OCI-LY7 (cell line): ENCODE measurements around the gene CEP89. TPM values are rescaled to one million over a fixed set of nuclear protein-coding genes. Genes with fewer than 3 reads are reported as not detected.
"Not testable (repeated sequence)": the region's sequence is repeated elsewhere in the genome, so short reads cannot be mapped to it uniquely, and the experiment has no call there.

ENCODE experiments used
- Bru-seq: library from RNA; stranded (reverse); fragments of 400-500 nt; gene quantifications from one replicate; lab custom pipeline; 2021; lab: Mats Ljungman, UMichigan
- BruChase-seq, 2 experiments: library from RNA; stranded (reverse); fragments of 400-500 nt; gene quantifications; one replicate each; lab custom pipeline; 2021; lab: Mats Ljungman, UMichigan
- BruUV-seq: library from RNA; stranded (reverse); fragments of 400-500 nt; replicated peaks from 2 replicates; lab custom pipeline; 2021; lab: Mats Ljungman, UMichigan
- CTCF ChIA-PET: fragments of 300-600 bp; sonication (Branson Sonifier 250); formaldehyde crosslinking; loops from one replicate; lab custom pipeline; 2022; ENCODE audit warnings: antibody characterized with exemption; ENCODE audit not compliant: unreplicated experiment; lab: Charles Lee
- POLR2A ChIA-PET: fragments of 300-600 bp; sonication (Branson Sonifier 250); formaldehyde crosslinking; loops from one replicate; lab custom pipeline; 2022; ENCODE audit warnings: antibody characterized with exemption; lab: Charles Lee
- DNase-seq: peaks from one replicate; pipeline ENCODE4 v3.0.0-alpha.2; 2015; ENCODE audit warnings: low spot score
- H2AFZ ChIP-seq: fragments of 200-600 bp; sonication (generic), shearing (Covaris generic); 2 replicates; pipeline ENCODE4 v1.6.1; 2014; ENCODE audit warnings: mild to moderate bottlenecking, antibody characterized with exemption, low read length, moderate library complexity
- H3K27ac ChIP-seq: fragments of 200-600 bp; sonication (generic); 2 replicates; pipeline ENCODE4 v1.5.1; 2014; ENCODE audit warnings: mixed run types, low read depth, mild to moderate bottlenecking, moderate library complexity, low read length, inconsistent platforms; ENCODE audit not compliant: poor library complexity, severe bottlenecking
- H3K36me3 ChIP-seq: fragments of 200-600 bp; sonication (generic); 2 replicates; pipeline ENCODE4 v1.6.1; 2014; ENCODE audit warnings: mild to moderate bottlenecking, antibody characterized with exemption, low read length, moderate library complexity, mixed read lengths; ENCODE audit not compliant: insufficient read depth
- H3K4me1 ChIP-seq: fragments of 200-600 bp; sonication (generic); 2 replicates; pipeline ENCODE4 v1.5.1; 2014; ENCODE audit warnings: mild to moderate bottlenecking, low read length; ENCODE audit not compliant: insufficient read depth, poor library complexity, severe bottlenecking
- H3K4me2 ChIP-seq: fragments of 200-600 bp; sonication (generic); 2 replicates; pipeline ENCODE4 v1.6.1; 2014; ENCODE audit warnings: mild to moderate bottlenecking, low read length
- H3K4me3 ChIP-seq: fragments of 200-600 bp; sonication (generic); 2 replicates; pipeline ENCODE4 v1.5.1; 2014; ENCODE audit warnings: mild to moderate bottlenecking, low read depth, low read length; ENCODE audit not compliant: poor library complexity, severe bottlenecking
- H3K79me2 ChIP-seq: fragments of 200-600 bp; sonication (generic); 2 replicates; pipeline ENCODE4 v1.6.1; 2016; ENCODE audit warnings: low read depth, mild to moderate bottlenecking, low read length, moderate library complexity, mixed read lengths; ENCODE audit not compliant: insufficient read depth
- H3K9me2 ChIP-seq: fragments of 200-600 bp; sonication (generic); 2 replicates; pipeline ENCODE4 v1.6.1; 2016; ENCODE audit warnings: mild to moderate bottlenecking, low read length, mixed read lengths; ENCODE audit not compliant: insufficient read depth
- H3K9me3 ChIP-seq: fragments of 200-600 bp; sonication (generic); 2 replicates; pipeline ENCODE4 v1.6.1; 2014; ENCODE audit warnings: mild to moderate bottlenecking, mixed run types, low read length, mixed read lengths
- H4K20me1 ChIP-seq: fragments of 200-600 bp; sonication (generic); 2 replicates; pipeline ENCODE4 v1.6.1; 2014; ENCODE audit warnings: mild to moderate bottlenecking, antibody characterized with exemption, low read length, moderate library complexity, mixed read lengths; ENCODE audit not compliant: insufficient read depth
- CTCF ChIP-seq: fragments of 200-600 bp; sonication (generic); conservative IDR thresholded peaks from 2 replicates; pipeline ENCODE4 v1.5.1; 2014; ENCODE audit warnings: mild to moderate bottlenecking, antibody characterized with exemption, low read length, moderate library complexity, mixed read lengths
- EZH2phosphoT487 ChIP-seq: fragments of 200-600 bp; sonication (generic); IDR thresholded peaks from 2 replicates; pipeline ENCODE4 v1.6.1; 2018; ENCODE audit warnings: low read depth, borderline replicate concordance, mild to moderate bottlenecking, mixed run types, antibody characterized with exemption, low read length, moderate library complexity, mixed read lengths
- intact Hi-C: fragments of 100-400 bp; cut with micrococcal nuclease; formaldehyde crosslinking; loops from one replicate; pipeline ENCODE4 v1.10.0; 2022; ENCODE audit not compliant: unreplicated experiment
- long read RNA-seq: library from polyadenylated mRNA; stranded (forward); transcript quantifications from one replicate; pipeline ENCODE4 v2.0.0, GENCODE V29; 2022
- total RNA-seq, 2 experiments: library from RNA; depleted of rRNA in 1 of 2; stranded (reverse); fragments of >200 nt in 1 of 2; shearing (Covaris generic) in 1 of 2; gene quantifications; 2 replicates each; pipeline ENCODE4 v1.2.3, GENCODE V29; 2014 to 2022

The CEP89 gene
- total RNA-seq (2014; rRNA removed; shearing (Covaris generic)) (10.8 and 15.8 TPM in 2 replicates), total RNA-seq (2022) (20.6 and 24.2 TPM in 2 replicates), Bru-seq, nascent RNA (percentile 49 among the genes with signal in this experiment), BruChase-seq, experiment 1, labeled RNA remaining after a 6-hour chase (percentile 52 among the genes with signal in this experiment), BruChase-seq, experiment 2, labeled RNA remaining after a 2-hour chase (percentile 53 among the genes with signal in this experiment)
- long read RNA-seq, full-length matches to known transcripts: 20 of 45 reads
- long read RNA-seq, partial matches to known transcripts: 10 of 45 reads
- long read RNA-seq, other reads (novel, unspliced or antisense): 15 of 45 reads

- Histone ChIP-seq H3K9me2 (no peaks in the 10 kb centered on the region), H4K20me1 (no peaks in the 10 kb centered on the region), H3K4me3 (peak within 1 kb of the TSS; percentile 75), H3K4me1 (peaks cover 5% of the 10 kb centered on the region), H3K79me2 (peaks cover 15% of the 10 kb centered on the region), H3K36me3 (peaks cover 31% of the 10 kb centered on the region; the same call in 1 of the 2 replicates), H3K9me3 (no peaks in the 10 kb centered on the region), H3K27ac (peak within 1 kb of the TSS; percentile 35), H3K4me2 (peak within 1 kb of the TSS; percentile 86), H2AFZ (peak within 1 kb of the TSS; percentile 57; the same call in 1 of the 2 replicates)
- BruUV-seq: no TSS peak
- intact Hi-C loops: loop anchor here (2.0 to 10.0 kb wide), 3 partner anchors 113 to 295 kb away; partner anchors contain the start of genes ANKRD27, GPATCH1 and RGS9BP
- ChIA-PET CTCF (interaction anchor here (0.6 to 0.9 kb wide), 2 partner anchors 88 to 205 kb away, joined by 4 read pairs; no protein-coding TSS in a partner anchor), POLR2A (interaction anchor here (0.5 to 1.0 kb wide), 8 partner anchors 24 to 858 kb away, joined by 3 to 5 read pairs (median 3); no protein-coding TSS in a partner anchor)
- no peak for TF ChIP-seq EZH2phosphoT487
- TF ChIP-seq CTCF: no peak
- peak; percentile 99 for DNase-seq
Measured at GRCh38 chr19:32971715-32972540, at the start of gene CEP89, which contains the start of gene FAAP24. TSS of gene CEP89 (minus strand) at chr19:32971958. CDS start at chr19:32971874, 84 bp downstream. TSS of gene FAAP24 (plus strand) at chr19:32972242. CDS start at chr19:32973197, 955 bp downstream.

GRCh38 chr19:33010891-33011290 lies 39.1 kb upstream of the CEP89 start:
- H4K20me1 ChIP-seq, DNase-seq, POLR2A ChIA-PET, H3K9me2 ChIP-seq, intact Hi-C loops, H3K27ac ChIP-seq, H3K4me1 ChIP-seq, CTCF ChIA-PET, H3K36me3 ChIP-seq, H3K4me2 ChIP-seq, H3K4me3 ChIP-seq, H3K79me2 ChIP-seq, H2AFZ ChIP-seq, BruUV-seq, H3K9me3 ChIP-seq: not testable (repeated sequence)

- intact Hi-C loops: no loop called here
- Histone ChIP-seq H2AFZ (no peak overlapping the region), H4K20me1 (no peaks in the 10 kb centered on the region), H3K4me3 (no peak overlapping the region), H3K4me1 (no peaks in the 10 kb centered on the region), H3K79me2 (no peaks in the 10 kb centered on the region), H3K36me3 (no peaks in the 10 kb centered on the region), H3K9me3 (no peaks in the 10 kb centered on the region), H3K4me2 (no peak overlapping the region), H3K9me2 (no peaks in the 10 kb centered on the region), H3K27ac (no peak overlapping the region)
- BruUV-seq: no TSS peak
- POLR2A ChIA-PET: no interaction called here
- CTCF ChIA-PET: no interaction called here
- no peak for DNase-seq
- TF ChIP-seq CTCF (no peak), EZH2phosphoT487 (no peak)
Measured at GRCh38 chr19:33008738-33009137, 37.0 kb upstream of the CEP89 start.
